Calu3 (cell line): Measurements from ENCODE around the gene TNFRSF21. TPM values are rescaled to one million over a fixed set of nuclear protein-coding genes. Genes with fewer than 3 reads are reported as not detected.

ENCODE experiments used
- BruUV-seq: library from RNA; stranded (reverse); fragments of 400-500 nt; replicated peaks from 2 replicates; lab custom pipeline; 2021; lab: Mats Ljungman, UMichigan
- CTCF ChIA-PET: fragments of 300-600 bp; sonication (Branson Sonifier 250); formaldehyde crosslinking; loops from one replicate; lab custom pipeline; 2022; ENCODE audit warnings: antibody characterized with exemption; lab: Charles Lee
- DNase-seq: peaks from one replicate; pipeline ENCODE4 v3.0.0; 2022
- H3K27ac Mint-ChIP-seq: one replicate; pipeline ENCODE4 v1.8.0; 2022; ENCODE audit warnings: mixed read lengths; ENCODE audit not compliant: unreplicated experiment
- H3K27me3 Mint-ChIP-seq: one replicate; pipeline ENCODE4 v1.8.0; 2022; ENCODE audit warnings: mixed read lengths; ENCODE audit not compliant: unreplicated experiment
- H3K36me3 Mint-ChIP-seq: one replicate; pipeline ENCODE4 v1.8.0; 2022; ENCODE audit warnings: mild to moderate bottlenecking, moderate library complexity, mixed read lengths; ENCODE audit not compliant: insufficient read depth, unreplicated experiment
- H3K4me1 Mint-ChIP-seq: one replicate; pipeline ENCODE4 v1.8.0; 2022; ENCODE audit warnings: mild to moderate bottlenecking, low read depth, mixed read lengths; ENCODE audit not compliant: unreplicated experiment
- H3K4me3 Mint-ChIP-seq: one replicate; pipeline ENCODE4 v1.8.0; 2022; ENCODE audit warnings: mild to moderate bottlenecking, low read depth, moderate library complexity, mixed read lengths; ENCODE audit not compliant: unreplicated experiment
- H3K9me3 Mint-ChIP-seq: one replicate; pipeline ENCODE4 v1.8.0; 2022; ENCODE audit warnings: low read depth, mixed read lengths; ENCODE audit not compliant: unreplicated experiment
- intact Hi-C: fragments of 100-400 bp; cut with micrococcal nuclease; formaldehyde crosslinking; loops from one replicate; pipeline ENCODE4 v1.10.0; 2022; ENCODE audit not compliant: unreplicated experiment
- total RNA-seq: library from RNA; stranded (reverse); gene quantifications from 2 replicates; pipeline ENCODE4 v1.2.3, GENCODE V29; 2022
- TF ChIP-seq, protein P1 (sequence below): fragments of 200-600 bp; IDR thresholded peaks from one replicate; pipeline ENCODE4 v1.8.0; 2022; ENCODE audit warnings: antibody characterized with exemption; ENCODE audit not compliant: unreplicated experiment

Gene TNFRSF21
- total RNA-seq, 1 experiment from 2014 or later = 255 TPM

DNA sequence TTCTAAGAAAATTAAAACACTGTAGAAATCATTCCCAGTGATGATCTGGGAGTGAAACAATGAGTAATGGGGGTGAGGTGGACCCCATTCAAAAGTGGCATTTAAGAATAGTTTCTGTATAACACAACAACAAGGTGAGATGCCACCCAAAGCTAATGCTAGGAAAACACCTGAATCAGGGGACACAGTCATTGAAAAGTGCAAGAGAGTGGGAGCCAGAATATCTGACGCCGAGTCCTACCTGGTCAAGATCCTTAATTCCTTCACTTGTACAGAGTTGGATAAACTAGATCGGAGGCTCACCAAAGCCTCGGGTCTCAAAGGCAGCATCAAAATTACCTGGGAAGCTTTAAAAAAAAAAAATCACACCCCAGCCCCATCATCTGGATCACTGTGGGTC lies 17.7 kb downstream of the TNFRSF21 start:
- H3K27me3 Mint-ChIP-seq = no peaks in the 10 kb centered on the region
- H3K27ac Mint-ChIP-seq = peak overlapping the region; percentile 47
- H3K9me3 Mint-ChIP-seq = no peaks in the 10 kb centered on the region
- no peak for DNase-seq
- no peak overlapping the region for H3K4me3 Mint-ChIP-seq
- CTCF ChIA-PET = interaction anchor here (0.6 to 1.4 kb wide), 3 partner anchors 148 to 197 kb away, joined by 3 to 7 read pairs (median 3); no protein-coding TSS in a partner anchor
- BruUV-seq = no TSS peak
- TF ChIP-seq, protein P1, sequence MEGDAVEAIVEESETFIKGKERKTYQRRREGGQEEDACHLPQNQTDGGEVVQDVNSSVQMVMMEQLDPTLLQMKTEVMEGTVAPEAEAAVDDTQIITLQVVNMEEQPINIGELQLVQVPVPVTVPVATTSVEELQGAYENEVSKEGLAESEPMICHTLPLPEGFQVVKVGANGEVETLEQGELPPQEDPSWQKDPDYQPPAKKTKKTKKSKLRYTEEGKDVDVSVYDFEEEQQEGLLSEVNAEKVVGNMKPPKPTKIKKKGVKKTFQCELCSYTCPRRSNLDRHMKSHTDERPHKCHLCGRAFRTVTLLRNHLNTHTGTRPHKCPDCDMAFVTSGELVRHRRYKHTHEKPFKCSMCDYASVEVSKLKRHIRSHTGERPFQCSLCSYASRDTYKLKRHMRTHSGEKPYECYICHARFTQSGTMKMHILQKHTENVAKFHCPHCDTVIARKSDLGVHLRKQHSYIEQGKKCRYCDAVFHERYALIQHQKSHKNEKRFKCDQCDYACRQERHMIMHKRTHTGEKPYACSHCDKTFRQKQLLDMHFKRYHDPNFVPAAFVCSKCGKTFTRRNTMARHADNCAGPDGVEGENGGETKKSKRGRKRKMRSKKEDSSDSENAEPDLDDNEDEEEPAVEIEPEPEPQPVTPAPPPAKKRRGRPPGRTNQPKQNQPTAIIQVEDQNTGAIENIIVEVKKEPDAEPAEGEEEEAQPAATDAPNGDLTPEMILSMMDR = no peak
- intact Hi-C loops = no loop called here
- H3K36me3 Mint-ChIP-seq = peaks cover 65% of the 10 kb centered on the region
- peaks cover 90% of the 10 kb centered on the region for H3K4me1 Mint-ChIP-seq

DNA sequence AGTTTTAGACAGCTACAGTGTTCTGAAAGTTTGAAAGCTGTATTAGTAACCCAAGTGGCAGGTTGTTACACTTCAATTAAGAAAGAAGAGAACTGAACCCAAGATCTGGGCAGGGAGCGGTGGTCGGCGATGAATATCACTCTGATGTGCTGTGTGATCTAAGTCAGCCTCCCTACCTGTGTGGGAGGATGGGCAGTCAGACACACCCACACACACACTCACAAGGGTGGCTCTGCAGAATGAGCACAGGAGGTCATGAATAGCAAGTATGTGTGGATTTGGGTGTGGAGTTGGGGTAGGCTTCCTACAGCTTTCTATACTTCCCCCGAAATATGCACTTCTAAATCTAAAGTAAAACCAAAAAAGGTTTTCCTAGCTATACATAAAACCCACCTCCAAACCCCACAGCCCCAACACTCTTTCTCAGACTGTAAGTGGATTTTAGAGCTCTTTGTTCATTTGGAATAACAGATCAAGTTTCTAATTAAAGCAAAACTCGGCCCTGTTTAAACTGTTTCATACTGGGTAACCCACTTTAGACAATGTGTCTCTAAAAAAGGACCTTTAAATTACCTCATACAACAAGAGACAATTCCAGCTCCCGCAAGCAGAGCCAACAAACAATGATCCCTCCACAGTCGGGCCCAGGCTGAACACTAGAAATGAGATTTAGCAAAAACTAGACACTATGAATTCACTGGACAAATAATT lies 19.4 kb downstream of the TNFRSF21 start:
- Mint-ChIP-seq H3K4me3 (peak overlapping the region; percentile 20), H3K4me1 (peaks cover 87% of the 10 kb centered on the region), H3K27me3 (no peaks in the 10 kb centered on the region), H3K36me3 (peaks cover 69% of the 10 kb centered on the region), H3K27ac (peak overlapping the region; percentile 62), H3K9me3 (no peaks in the 10 kb centered on the region)
- no peak for DNase-seq
- BruUV-seq = no TSS peak
- CTCF ChIA-PET = interaction anchor here (0.6 kb wide), 1 partner anchor 153 kb away, joined by 3 read pairs; no protein-coding TSS in a partner anchor
- TF ChIP-seq, protein P1 = no peak
- intact Hi-C loops = no loop called here

DNA sequence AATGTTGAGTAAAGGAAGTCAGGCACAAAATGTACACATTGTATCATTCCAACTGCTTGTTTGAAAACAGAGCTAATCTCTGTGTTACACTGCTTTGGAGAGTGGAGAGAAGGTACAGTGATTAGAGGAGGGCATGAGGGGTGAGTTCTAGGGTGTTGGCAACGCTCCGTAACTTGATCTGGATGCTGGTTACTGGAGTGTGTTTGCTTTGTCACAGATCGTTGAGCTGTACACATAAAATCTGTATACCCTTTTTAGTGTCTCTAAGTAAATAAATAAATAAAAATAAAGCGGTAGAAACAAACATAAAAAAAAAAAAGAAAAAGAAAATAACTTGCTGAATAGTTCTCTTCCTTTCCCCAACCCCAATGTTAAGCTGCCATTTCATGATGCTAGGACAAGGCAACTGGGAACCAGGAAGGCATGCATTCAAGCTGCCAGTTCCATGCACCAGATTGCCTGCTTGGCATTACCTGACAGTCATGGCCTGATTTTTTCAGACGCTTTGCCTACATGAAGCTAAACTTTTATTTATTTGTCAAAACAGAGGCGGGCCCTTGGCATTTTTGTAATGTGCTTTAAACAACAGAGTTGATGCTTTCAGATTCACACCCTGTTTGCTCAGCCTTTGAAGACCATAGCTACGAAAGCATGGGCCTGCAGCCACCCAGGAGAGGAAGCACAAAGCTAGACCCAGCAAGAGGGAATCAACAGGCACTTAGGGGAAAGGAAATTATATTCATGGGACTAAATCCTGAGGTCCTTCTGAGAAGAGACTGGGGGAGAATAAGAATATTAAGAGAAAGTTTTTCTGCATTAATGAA lies 21.2 kb downstream of the TNFRSF21 start:
- peaks cover 74% of the 10 kb centered on the region for H3K36me3 Mint-ChIP-seq
- CTCF ChIA-PET = interaction anchor here (0.5 kb wide), 1 partner anchor 571 kb away, joined by 3 read pairs; no protein-coding TSS in a partner anchor
- no peak overlapping the region for H3K27ac Mint-ChIP-seq
- H3K4me3 Mint-ChIP-seq = no peak overlapping the region
- peaks cover 75% of the 10 kb centered on the region for H3K4me1 Mint-ChIP-seq
- no peaks in the 10 kb centered on the region for H3K27me3 Mint-ChIP-seq
- intact Hi-C loops = no loop called here
- TF ChIP-seq, protein P1 = no peak
- no TSS peak for BruUV-seq
- no peak for DNase-seq
- H3K9me3 Mint-ChIP-seq = no peaks in the 10 kb centered on the region

DNA sequence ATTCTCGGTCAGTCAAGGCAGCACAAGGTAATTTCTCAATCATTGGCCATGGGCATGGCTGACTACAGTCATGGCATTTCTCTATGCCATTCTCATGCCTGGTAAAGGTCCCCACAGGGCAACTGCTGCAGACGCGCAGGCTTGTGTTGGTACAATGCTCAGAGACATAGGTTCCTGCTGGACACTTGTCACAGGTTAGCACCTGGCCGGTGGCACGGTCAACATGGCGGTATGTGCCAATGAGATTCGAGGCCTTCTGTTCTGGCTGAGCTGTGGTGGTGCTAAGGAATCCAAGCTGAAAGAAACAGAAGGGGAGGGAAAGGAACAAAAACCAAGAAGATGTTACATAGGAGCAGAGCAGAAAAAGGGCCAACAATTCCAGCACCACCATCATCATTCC lies 23.4 kb downstream of the TNFRSF21 start:
- CTCF ChIA-PET = interaction anchor here (1.0 kb wide), 1 partner anchor 20 kb away, joined by 3 read pairs; no protein-coding TSS in a partner anchor
- no peaks in the 10 kb centered on the region for H3K27me3 Mint-ChIP-seq

More for the DNA sequence above, 23.4 kb downstream of the TNFRSF21 start:
- intact Hi-C loops = no loop called here
- H3K36me3 Mint-ChIP-seq = peaks cover 83% of the 10 kb centered on the region
- peaks cover 57% of the 10 kb centered on the region for H3K4me1 Mint-ChIP-seq
- no peak for DNase-seq
- no peak overlapping the region for H3K4me3 Mint-ChIP-seq
- no TSS peak for BruUV-seq
- no peaks in the 10 kb centered on the region for H3K9me3 Mint-ChIP-seq
- TF ChIP-seq, protein P1 = no peak
- H3K27ac Mint-ChIP-seq = peak overlapping the region; percentile 31
